BE2C (cell line): Measurements from ENCODE around the gene MS4A6A.
"Not testable (repeated sequence)": the region's sequence is repeated elsewhere in the genome, so short reads cannot be mapped to it uniquely, and the experiment has no call there.

ENCODE experiments used
- DNase-seq: peaks from one replicate; pipeline ENCODE4 v3.0.0-alpha.2; 2020
- H3K27me3 ChIP-seq: fragments of 250-450 bp; sonication (Bioruptor Pico); 2 replicates; pipeline ENCODE4 v1.5.1; 2020; ENCODE audit warnings: mild to moderate bottlenecking
- H3K36me3 ChIP-seq: fragments of 250-450 bp; sonication (Bioruptor Pico); 2 replicates; pipeline ENCODE4 v1.5.1; 2020; ENCODE audit warnings: mild to moderate bottlenecking
- H3K4me1 ChIP-seq: fragments of 250-450 bp; sonication (Bioruptor Pico); 2 replicates; pipeline ENCODE4 v1.5.1; 2020
- H3K4me3 ChIP-seq: 2 replicates; pipeline ENCODE4 v1.5.1; 2011; ENCODE audit warnings: low read depth, low read length
- H3K9me3 ChIP-seq: fragments of 250-450 bp; sonication (Bioruptor Pico); 2 replicates; pipeline ENCODE4 v1.5.1; 2020
- TF ChIP-seq, protein P1 (sequence below): IDR thresholded peaks from 2 replicates; pipeline ENCODE4 v1.5.1; 2012; ENCODE audit warnings: mild to moderate bottlenecking, low read depth, low read length

MS4A6A gene

GRCh38 chr11:60197442-60197841 lies 14.6 kb upstream of the MS4A6A start:
- Histone ChIP-seq H3K4me3 (no peak overlapping the region), H3K4me1 (no peaks in the 10 kb centered on the region), H3K9me3 (no peaks in the 10 kb centered on the region), H3K27me3 (no peaks in the 10 kb centered on the region), H3K36me3 (no peaks in the 10 kb centered on the region)
- no peak for DNase-seq
- TF ChIP-seq, protein P1, sequence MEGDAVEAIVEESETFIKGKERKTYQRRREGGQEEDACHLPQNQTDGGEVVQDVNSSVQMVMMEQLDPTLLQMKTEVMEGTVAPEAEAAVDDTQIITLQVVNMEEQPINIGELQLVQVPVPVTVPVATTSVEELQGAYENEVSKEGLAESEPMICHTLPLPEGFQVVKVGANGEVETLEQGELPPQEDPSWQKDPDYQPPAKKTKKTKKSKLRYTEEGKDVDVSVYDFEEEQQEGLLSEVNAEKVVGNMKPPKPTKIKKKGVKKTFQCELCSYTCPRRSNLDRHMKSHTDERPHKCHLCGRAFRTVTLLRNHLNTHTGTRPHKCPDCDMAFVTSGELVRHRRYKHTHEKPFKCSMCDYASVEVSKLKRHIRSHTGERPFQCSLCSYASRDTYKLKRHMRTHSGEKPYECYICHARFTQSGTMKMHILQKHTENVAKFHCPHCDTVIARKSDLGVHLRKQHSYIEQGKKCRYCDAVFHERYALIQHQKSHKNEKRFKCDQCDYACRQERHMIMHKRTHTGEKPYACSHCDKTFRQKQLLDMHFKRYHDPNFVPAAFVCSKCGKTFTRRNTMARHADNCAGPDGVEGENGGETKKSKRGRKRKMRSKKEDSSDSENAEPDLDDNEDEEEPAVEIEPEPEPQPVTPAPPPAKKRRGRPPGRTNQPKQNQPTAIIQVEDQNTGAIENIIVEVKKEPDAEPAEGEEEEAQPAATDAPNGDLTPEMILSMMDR, result no peak

DNA sequence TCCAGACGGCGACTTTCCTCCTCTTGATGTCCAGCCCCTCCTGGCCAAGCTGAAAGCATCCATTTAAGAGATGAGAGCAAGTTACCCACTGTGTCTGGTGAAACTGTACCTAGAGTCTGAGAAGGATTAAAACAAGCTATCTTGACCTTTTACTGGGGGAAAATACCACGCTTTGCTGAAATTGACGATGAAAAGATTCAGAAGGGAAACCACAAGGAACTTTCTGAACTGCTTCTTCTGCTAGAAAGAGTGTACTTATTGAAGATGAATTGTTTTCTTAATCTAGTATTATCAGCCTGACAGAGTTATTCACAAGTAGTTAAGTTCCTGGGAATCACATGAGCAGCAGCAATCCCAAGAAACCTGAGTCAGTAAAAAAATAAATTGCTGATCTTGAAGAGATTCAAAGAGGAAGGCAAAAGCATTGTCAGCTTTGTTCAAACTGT lies 13.1 kb upstream of the MS4A6A start:
- no peaks in the 10 kb centered on the region for H3K4me1 ChIP-seq
- no peaks in the 10 kb centered on the region for H3K27me3 ChIP-seq
- no peak for DNase-seq

GRCh38 chr11:60194511-60194910 lies 11.6 kb upstream of the MS4A6A start:
- Histone ChIP-seq H3K9me3 (no peaks in the 10 kb centered on the region), H3K36me3 (no peaks in the 10 kb centered on the region), H3K4me3 (no peak overlapping the region), H3K4me1 (no peaks in the 10 kb centered on the region), H3K27me3 (no peaks in the 10 kb centered on the region)
- TF ChIP-seq, protein P1, result no peak
- no peak for DNase-seq

More for the DNA sequence above, 13.1 kb upstream of the MS4A6A start:
- Histone ChIP-seq H3K4me3 (no peak overlapping the region), H3K36me3 (no peaks in the 10 kb centered on the region), H3K9me3 (no peaks in the 10 kb centered on the region)
- TF ChIP-seq, protein P1, result no peak

DNA sequence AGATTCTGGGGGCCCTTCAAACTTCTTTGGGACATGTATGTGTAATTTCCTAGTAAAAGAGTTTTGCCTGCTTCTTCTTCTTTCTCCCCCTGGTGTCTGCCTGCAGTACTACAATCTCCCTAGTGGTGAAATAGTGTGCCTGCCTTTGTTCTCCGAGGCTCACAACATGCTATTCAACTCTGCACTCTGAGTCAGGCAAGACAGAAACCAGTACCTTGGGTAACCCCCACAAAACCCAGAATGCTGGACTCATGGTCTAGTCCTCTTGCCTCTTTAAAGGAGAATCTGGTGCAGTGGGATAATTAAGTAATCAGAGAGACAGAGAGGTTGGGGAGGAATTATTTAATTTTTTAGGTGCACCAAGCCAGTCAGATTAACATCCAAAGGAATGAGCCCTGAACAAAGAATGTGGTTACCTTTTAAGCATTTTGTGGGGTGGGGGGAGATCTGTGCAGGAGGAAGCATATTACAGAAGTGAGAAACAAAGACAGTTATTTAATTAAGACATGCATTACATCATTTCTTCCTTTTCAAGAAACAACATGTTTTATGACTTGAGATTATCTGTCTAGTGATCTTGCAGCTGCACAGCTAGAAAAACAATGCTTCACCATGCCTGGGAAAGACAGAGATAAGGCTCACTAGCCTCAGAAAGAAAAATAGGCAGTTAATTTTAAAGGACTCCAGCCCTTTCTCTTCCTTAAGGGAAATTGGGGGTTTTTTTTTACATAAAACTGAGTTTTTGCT lies 11.0 kb upstream of the MS4A6A start:
- peak; percentile 48 for DNase-seq
- H3K4me3 ChIP-seq, result no peak overlapping the region
- H3K36me3 ChIP-seq, result no peaks in the 10 kb centered on the region
- TF ChIP-seq, protein P1, result peak; percentile 82
- no peaks in the 10 kb centered on the region for H3K27me3 ChIP-seq
- no peaks in the 10 kb centered on the region for H3K4me1 ChIP-seq
- no peaks in the 10 kb centered on the region for H3K9me3 ChIP-seq

GRCh38 chr11:60192564-60192963 lies 9.7 kb upstream of the MS4A6A start:
- H3K27me3 ChIP-seq, H3K4me3 ChIP-seq, H3K9me3 ChIP-seq, H3K36me3 ChIP-seq, H3K4me1 ChIP-seq, DNase-seq: not testable (repeated sequence)

DNA sequence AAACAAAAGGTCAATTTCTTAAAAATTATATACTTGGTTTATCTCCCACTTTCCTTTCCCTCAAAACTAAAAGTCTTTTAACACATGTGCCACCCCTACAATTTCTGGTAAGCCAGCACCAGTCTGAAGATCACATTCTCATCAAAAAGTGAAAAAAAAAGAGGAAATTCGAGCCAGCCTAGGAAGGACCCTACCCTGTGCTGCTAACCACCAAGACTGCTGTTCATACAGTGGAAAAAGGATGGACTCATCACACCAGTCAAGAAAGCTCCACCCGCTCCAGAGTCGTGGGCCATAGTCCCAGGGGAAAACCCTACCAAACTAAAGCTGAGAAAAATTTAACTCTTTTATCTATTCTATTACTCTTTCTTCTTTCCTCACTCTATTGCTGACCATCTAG lies 5.6 kb upstream of the MS4A6A start:
- not testable (repeated sequence) for H3K27me3 ChIP-seq, DNase-seq

GRCh38 chr11:60186128-60186527 lies 3.2 kb upstream of the MS4A6A start:
- not testable (repeated sequence) for H3K27me3 ChIP-seq, H3K4me3 ChIP-seq, H3K36me3 ChIP-seq, H3K9me3 ChIP-seq, H3K4me1 ChIP-seq, DNase-seq

More for the DNA sequence above, 5.6 kb upstream of the MS4A6A start:
- not testable (repeated sequence) for H3K4me1 ChIP-seq, H3K4me3 ChIP-seq, H3K36me3 ChIP-seq, H3K9me3 ChIP-seq

DNA sequence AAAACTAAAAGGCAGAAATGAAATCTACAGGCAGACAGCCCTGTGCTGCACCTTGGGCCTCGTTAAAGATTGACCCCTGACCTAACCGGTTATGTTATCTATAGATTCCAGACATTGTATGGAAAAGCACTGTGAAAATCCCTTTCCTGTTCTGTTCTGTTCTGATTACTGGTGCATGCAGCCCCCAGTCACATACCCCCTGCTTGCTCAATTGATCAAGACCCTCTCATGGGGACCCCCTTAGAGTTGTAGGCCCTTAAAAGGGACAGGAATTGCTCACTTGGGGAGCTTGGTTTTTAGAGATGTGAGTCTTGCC lies 2.6 kb upstream of the MS4A6A start:
- not testable (repeated sequence) for H3K27me3 ChIP-seq, H3K4me1 ChIP-seq, H3K36me3 ChIP-seq, DNase-seq, H3K4me3 ChIP-seq, H3K9me3 ChIP-seq
